Adrenal gland (tissue), 12 donors: ENCODE results near the gene PACRG. TPM values are rescaled to one million over a fixed set of nuclear protein-coding genes. Genes with fewer than 3 reads are reported as not detected.

Experiments
- DNase-seq, 7 donors: peaks; one replicate each; pipeline ENCODE4 v3.0.0-alpha.2; 2019 to 2020
- H3K27ac ChIP-seq, 5 donors: fragments of 200-600 bp; sonication (generic) in 4 of 5; 1 replicate in 3 of 5; 2 replicates in 2 of 5; pipeline versions ENCODE4 v1.5.1 to v1.8.0; 2016 to 2020; ENCODE audit warnings: mild to moderate bottlenecking in 1 of 5
- H3K27me3 ChIP-seq: fragments of 200-600 bp; 2 replicates; pipeline ENCODE4 v1.8.0; 2021
- H3K36me3 ChIP-seq, 2 donors: fragments of 200-600 bp; replicated peaks in 1 of 2; 1 replicate in 1 of 2; 2 replicates in 1 of 2; pipeline versions ENCODE4 v1.5.1 to v1.8.0; 2018 to 2022
- H3K4me1 ChIP-seq, 2 donors: fragments of 200-600 bp; replicated peaks in 1 of 2; 1 replicate in 1 of 2; 2 replicates in 1 of 2; pipeline versions ENCODE4 v1.5.1 to v1.8.0; 2018 to 2021
- H3K4me3 ChIP-seq, 4 donors: fragments of 200-600 bp; sonication (generic) in 3 of 4; one replicate each; pipeline ENCODE4 v1.5.1; 2016 to 2018
- H3K9me3 ChIP-seq, 3 donors: fragments of 200-600 bp; sonication (generic) in 1 of 3; replicated peaks in 1 of 3; 1 replicate in 2 of 3; 2 replicates in 1 of 3; pipeline versions ENCODE4 v1.5.1 to v1.8.0; 2016 to 2021
- POLR2A ChIP-seq, 2 donors: fragments of 450-650 bp; IDR thresholded peaks; one replicate each; pipeline ENCODE4 v1.6.1; 2017; ENCODE audit warnings: antibody characterized with exemption in 2 of 2, mild to moderate bottlenecking in 2 of 2, moderate library complexity in 1 of 2
- WGBS, 4 donors: extraction: QIAGEN DNeasy Blood & Tissue Kit in 2 of 4; methylation state at CpG; one replicate each; pipeline versions ENCODE4 v1.1.5 to v1.1.7; 2013 to 2017; 5-methylcytosine and 5-hydroxymethylcytosine counted together
- intact Hi-C, 2 donors: fragments of 100-400 bp; cut with DNase I; formaldehyde crosslinking; loops; one replicate each; pipeline versions ENCODE4 v1.14.1 to v1.15.0; 2022 to 2023
- polyA plus RNA-seq, 3 donors: library from polyadenylated mRNA; stranded (reverse); fragments of 200-250 nt in 2 of 3; fragments of 350-450 nt in 1 of 3; fragmentation: Illumina TruSeq in 1 of 3; extraction: RNeasy Lipid Tissue Mini Kit (QIAGEN cat#74804) in 1 of 3; gene quantifications; one replicate each; pipeline ENCODE4 v1.2.3, GENCODE V29; 2013 to 2014
- total RNA-seq, 9 donors: library from RNA; depleted of rRNA in 4 of 9; stranded (reverse); fragments of >200 nt in 4 of 9; fragments of 120-200 nt in 1 of 9; fragmentation: NEBNext Ultra II Directional in 1 of 9; extraction: Animal tissue kit (Norgen Biotek cat#: 25700) in 1 of 9; gene quantifications; one replicate each; pipeline versions ENCODE4 v1.1.0 to v1.2.4, GENCODE V29; 2013 to 2023
- TF ChIP-seq, protein P1 (sequence below), 6 experiments: fragments of 450-650 bp in 4 of 6; fragments of 200-600 bp in 2 of 6; sonication (generic) in 1 of 6; IDR thresholded peaks; 1 replicate in 5 of 6; 2 replicates in 1 of 6; pipeline versions ENCODE4 v1.5.1 to v1.8.0; 2016 to 2021; ENCODE audit warnings: antibody characterized with exemption in 6 of 6, mild to moderate bottlenecking in 2 of 6, moderate library complexity in 1 of 6
- donor health status: healthy with polysubstance abuse.
- donor health status: Bipolar disorder and iron deficiency.
- donor health status: DM: yes; HTN: yes; CAD: no.
- donor health status: DM: no; HTN: no; CAD: no.
- donor health status: DM: no; HTN: no; CAD: no.
- donor health status: DM: yes; HTN: yes; CAD: no.

PACRG gene
- total and polyA plus RNA-seq, 12 donors: 0.18 to 6.1 (median 1.4) TPM

DNA sequence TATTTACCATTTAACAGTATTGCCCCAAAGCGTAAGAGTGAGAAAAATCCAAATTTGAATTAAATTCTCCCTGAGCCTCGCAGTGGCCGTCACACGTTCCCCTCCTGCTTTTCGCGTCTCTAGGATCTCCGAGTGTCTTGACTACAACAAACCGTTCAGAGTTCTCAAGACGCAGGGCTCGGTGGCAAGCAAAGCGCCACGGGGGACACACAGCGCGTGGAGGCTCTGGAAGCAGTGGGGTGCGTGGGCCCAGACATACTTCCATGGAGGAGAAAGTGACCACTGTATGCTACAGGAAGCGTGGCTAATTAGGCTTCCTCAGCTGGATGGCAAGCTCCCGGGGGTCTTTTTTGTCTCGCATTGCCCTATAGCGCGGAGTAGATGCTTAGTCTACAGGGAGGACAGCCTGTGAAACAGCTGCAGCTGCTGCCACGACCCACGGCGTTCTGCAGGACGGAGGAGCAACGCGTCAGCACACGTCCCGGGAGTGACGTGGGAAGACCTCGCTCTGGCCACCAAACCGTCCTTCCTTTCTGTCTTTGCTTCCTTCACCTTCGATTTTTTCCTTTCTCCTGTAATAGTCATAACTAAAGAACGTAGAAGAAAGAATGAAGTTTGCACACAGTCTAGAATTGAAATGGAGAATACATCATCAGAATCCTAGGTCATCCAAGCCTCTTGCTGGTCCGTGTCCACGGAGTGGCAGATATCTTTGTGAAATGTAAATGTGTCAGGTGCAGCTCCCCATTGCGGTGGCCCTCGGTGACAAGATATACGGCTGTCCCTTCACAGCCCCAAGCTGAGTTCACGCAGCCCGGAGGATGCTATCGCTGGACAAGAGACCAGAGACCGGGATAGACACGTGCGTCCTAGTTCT is 582.6 kb downstream of the PACRG start:
- Histone ChIP-seq H3K36me3 (no peaks in the 10 kb centered on the region), H3K4me3 (no peak overlapping the region), H3K4me1 (no peaks in the 10 kb centered on the region), H3K27ac (no peak overlapping the region), H3K9me3 (no peaks in the 10 kb centered on the region), H3K27me3 (no peaks in the 10 kb centered on the region)
- DNase-seq: no peak
- 92 to 94% (median 93%) methylated on average over 44 of the region's 44 CpGs for WGBS, 4 donors
- TF ChIP-seq, protein P1, sequence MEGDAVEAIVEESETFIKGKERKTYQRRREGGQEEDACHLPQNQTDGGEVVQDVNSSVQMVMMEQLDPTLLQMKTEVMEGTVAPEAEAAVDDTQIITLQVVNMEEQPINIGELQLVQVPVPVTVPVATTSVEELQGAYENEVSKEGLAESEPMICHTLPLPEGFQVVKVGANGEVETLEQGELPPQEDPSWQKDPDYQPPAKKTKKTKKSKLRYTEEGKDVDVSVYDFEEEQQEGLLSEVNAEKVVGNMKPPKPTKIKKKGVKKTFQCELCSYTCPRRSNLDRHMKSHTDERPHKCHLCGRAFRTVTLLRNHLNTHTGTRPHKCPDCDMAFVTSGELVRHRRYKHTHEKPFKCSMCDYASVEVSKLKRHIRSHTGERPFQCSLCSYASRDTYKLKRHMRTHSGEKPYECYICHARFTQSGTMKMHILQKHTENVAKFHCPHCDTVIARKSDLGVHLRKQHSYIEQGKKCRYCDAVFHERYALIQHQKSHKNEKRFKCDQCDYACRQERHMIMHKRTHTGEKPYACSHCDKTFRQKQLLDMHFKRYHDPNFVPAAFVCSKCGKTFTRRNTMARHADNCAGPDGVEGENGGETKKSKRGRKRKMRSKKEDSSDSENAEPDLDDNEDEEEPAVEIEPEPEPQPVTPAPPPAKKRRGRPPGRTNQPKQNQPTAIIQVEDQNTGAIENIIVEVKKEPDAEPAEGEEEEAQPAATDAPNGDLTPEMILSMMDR (IDR thresholded peaks at IDR 0.05): no peak
- no peak for TF ChIP-seq POLR2A (IDR thresholded peaks at IDR 0.05)
- intact Hi-C loops: no loop called here

DNA sequence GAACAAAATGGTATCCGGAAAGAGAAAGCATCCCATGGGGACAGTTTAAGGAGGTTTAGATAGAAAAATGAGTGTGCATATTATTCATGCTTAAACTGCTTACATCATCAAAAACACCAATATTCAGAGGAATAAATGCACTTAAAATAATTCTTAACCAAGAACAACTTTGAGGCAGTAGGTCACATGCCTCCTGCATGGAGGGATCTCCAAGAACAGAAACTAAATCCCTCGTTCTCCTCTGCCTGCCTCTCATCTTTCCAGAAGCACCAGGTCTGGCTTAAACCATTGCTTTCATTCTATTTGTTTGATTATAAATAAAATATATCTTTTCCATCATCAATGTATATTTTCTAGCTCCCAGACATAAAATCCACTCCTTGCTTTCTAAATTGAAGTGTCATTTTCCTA is 583.2 kb downstream of the PACRG start:
- Histone ChIP-seq H3K27me3 (no peaks in the 10 kb centered on the region), H3K27ac (no peak overlapping the region), H3K36me3 (no peaks in the 10 kb centered on the region), H3K9me3 (no peaks in the 10 kb centered on the region), H3K4me3 (no peak overlapping the region), H3K4me1 (no peaks in the 10 kb centered on the region)
- TF ChIP-seq POLR2A (IDR thresholded peaks at IDR 0.05): no peak
- TF ChIP-seq, protein P1 (IDR thresholded peaks at IDR 0.05): no peak
- no peak for DNase-seq
- WGBS, 4 donors: 60 to 79% (median 71%) methylated on average over 2 of the region's 2 CpGs
- intact Hi-C loops: no loop called here

DNA sequence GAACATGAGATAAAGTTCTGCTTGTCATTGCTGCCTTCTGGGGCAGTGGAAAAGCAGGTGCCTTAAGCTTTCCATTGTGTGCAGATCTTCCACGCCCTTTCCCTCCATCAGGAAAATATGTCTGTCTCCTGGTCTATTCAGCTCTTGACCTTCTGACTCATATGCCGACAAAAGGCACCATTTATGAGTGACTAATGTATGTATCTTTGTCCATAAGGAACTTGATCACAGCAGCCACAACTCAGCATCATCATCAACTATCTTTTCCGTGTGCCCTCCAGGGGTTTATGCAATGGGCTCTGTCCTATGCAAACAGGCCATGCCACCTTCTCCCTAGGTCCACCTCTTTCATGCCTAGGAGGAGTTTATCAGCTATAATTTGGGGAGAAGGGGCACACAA is 584.1 kb downstream of the PACRG start:
- Histone ChIP-seq H3K27me3 (no peaks in the 10 kb centered on the region), H3K4me1 (no peaks in the 10 kb centered on the region), H3K9me3 (no peaks in the 10 kb centered on the region), H3K36me3 (no peaks in the 10 kb centered on the region), H3K4me3 (no peak overlapping the region), H3K27ac (no peak overlapping the region)
- TF ChIP-seq, protein P1 (IDR thresholded peaks at IDR 0.05): no peak
- no peak for TF ChIP-seq POLR2A (IDR thresholded peaks at IDR 0.05)
- no peak for DNase-seq
- WGBS, 4 donors: 74 to 79% (median 76%) methylated on average over 3 of the region's 3 CpGs
- intact Hi-C loops: no loop called here

DNA sequence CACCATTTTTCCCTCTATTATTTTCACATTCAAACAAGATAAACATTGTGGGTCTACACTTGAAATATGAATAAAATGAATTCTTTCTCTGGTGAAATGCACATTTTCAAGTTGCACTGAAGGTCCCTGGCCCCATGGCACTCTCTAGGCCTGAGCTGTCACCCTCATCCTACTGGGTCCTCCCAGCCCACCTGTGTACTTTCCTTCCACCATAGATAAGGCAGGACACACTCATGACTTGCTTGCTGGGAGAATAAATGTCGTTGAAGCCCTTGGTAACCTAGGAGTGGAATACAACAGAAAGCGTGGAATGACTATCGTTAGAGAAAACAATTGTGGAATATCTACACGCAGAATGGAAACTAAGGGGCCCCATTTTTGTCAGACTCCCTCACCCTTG is 585.8 kb downstream of the PACRG start:
- 91 to 96% (median 93%) methylated on average over 4 of the region's 4 CpGs for WGBS, 4 donors
- TF ChIP-seq, protein P1 (IDR thresholded peaks at IDR 0.05): no peak
- TF ChIP-seq POLR2A (IDR thresholded peaks at IDR 0.05): no peak
- no peak for DNase-seq
- H3K27ac ChIP-seq: no peak overlapping the region
- no peak overlapping the region for H3K4me3 ChIP-seq
- H3K4me1 ChIP-seq: no peaks in the 10 kb centered on the region
- H3K9me3 ChIP-seq: no peaks in the 10 kb centered on the region
- H3K27me3 ChIP-seq: no peaks in the 10 kb centered on the region
- intact Hi-C loops: no loop called here
- H3K36me3 ChIP-seq: no peaks in the 10 kb centered on the region
